Measurements from ENCODE around the gene RPL21.

The RPL21 gene

GRCh38 chr13:27261396-27261795, 10.0 kb downstream of the RPL21 start:
- H3K27ac ChIP-seq: no peak overlapping the region
- no peak for TF ChIP-seq CTCF (conservative IDR thresholded peaks at IDR 0.05)

GRCh38 chr13:27263438-27263837, 12.1 kb downstream of the RPL21 start:
- TF ChIP-seq CTCF (conservative IDR thresholded peaks at IDR 0.05): no peak
- no peak overlapping the region for H3K27ac ChIP-seq

- no peak for TF ChIP-seq CTCF (conservative IDR thresholded peaks at IDR 0.05)
- H3K27ac ChIP-seq: no peak overlapping the region
Observed at GRCh38 chr13:27264181-27264580, 12.8 kb downstream of the RPL21 start.

GRCh38 chr13:27264648-27265047, 13.3 kb downstream of the RPL21 start:
- no peak for TF ChIP-seq CTCF (conservative IDR thresholded peaks at IDR 0.05)

GRCh38 chr13:27266917-27267316, 15.6 kb downstream of the RPL21 start:
- no peak for TF ChIP-seq CTCF (conservative IDR thresholded peaks at IDR 0.05)
- no peak overlapping the region for H3K27ac ChIP-seq

More at GRCh38 chr13:27264648-27265047, 13.3 kb downstream of the RPL21 start:
- H3K27ac ChIP-seq: no peak overlapping the region

GRCh38 chr13:27267596-27267995, 16.2 kb downstream of the RPL21 start:
- TF ChIP-seq CTCF (conservative IDR thresholded peaks at IDR 0.05): no peak
- H3K27ac ChIP-seq: no peak overlapping the region

- TF ChIP-seq CTCF (conservative IDR thresholded peaks at IDR 0.05): no peak
Observed at GRCh38 chr13:27269114-27269665, 17.8 kb downstream of the RPL21 start.

More at GRCh38 chr13:27269114-27269665, 17.8 kb downstream of the RPL21 start:
- no peak overlapping the region for H3K27ac ChIP-seq
